ENCODE results near the gene HECTD3. TPM values are rescaled to one million over a fixed set of nuclear protein-coding genes. Genes with fewer than 3 reads are reported as not detected.
"Not testable (repeated sequence)": the region's sequence is repeated elsewhere in the genome, so short reads cannot be mapped to it uniquely, and the experiment has no call there.

Gene HECTD3
- total RNA-seq, 2 donors from 2014 or later = 23.2 to 29.5 TPM

DNA sequence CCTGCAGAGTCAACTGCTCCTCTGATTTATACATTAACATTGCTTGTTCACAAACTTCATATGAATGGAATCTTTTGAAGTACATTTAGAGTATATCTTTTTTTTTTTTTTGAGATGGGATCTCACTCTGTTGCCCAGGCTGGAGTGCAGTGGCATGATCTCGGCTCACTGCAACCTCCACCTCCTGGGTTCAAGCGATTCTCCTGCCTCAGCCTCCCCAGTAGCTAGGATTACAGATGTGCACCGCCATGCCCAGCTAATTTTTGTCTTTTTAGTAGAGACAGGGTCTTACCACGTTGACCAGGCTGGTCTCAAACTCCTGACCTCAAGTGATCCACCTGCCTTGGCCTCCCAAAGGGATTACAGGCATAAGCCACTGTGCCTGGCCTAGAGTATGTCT is 33.8 kb downstream of the HECTD3 start:
- not testable (repeated sequence) for H3K9me3 Mint-ChIP-seq

DNA sequence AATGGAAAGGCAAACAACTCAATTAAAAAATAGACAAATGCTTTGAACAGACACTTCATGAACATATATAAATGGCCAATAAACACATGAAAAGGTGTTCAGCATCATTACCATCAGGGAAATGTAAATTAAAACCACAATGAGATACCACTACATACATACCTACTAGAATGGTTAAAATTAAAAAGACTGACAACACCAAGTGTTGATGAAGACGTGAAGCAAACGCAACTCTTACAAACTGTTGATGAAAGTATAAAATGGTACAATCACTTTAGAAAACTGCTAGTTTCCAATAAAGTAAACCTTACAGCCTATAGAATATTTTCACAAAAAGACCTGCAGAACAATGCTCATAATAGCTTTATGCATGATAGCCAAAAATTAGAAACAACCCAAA is 34.9 kb downstream of the HECTD3 start:
- peaks cover 92% of the 10 kb centered on the region for H3K36me3 Mint-ChIP-seq (ENCODE audit: low read depth)
- H3K27ac Mint-ChIP-seq = no peak overlapping the region
- no peaks in the 10 kb centered on the region for H3K9me3 Mint-ChIP-seq

More for the DNA sequence above, 33.8 kb downstream of the HECTD3 start:
- H3K27me3 Mint-ChIP-seq; H3K4me1 Mint-ChIP-seq; H3K27ac Mint-ChIP-seq; ATAC-seq (replicated peaks); H3K4me3 Mint-ChIP-seq: not testable (repeated sequence)
- peaks cover 83% of the 10 kb centered on the region for H3K36me3 Mint-ChIP-seq (ENCODE audit: low read depth)

DNA sequence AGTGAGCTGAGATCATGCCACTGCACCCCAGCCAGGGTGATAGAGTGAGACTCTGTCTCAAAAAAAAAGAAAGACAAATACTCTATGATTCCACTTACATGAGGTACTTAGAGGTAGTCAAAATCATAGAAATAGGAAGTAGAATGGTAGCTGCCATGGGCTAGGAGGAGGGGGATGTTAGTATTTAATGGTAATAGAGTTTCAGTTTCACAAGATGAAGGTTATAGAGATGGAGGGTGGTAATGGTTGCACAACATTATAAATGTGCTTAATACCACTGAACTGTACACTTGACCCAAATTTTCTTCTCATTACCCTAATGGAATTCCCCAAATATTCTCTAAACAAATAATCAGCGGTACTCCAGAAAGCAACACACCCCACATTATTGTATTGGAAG is 37.5 kb downstream of the HECTD3 start:
- no peak for ATAC-seq (replicated peaks)
- H3K4me1 Mint-ChIP-seq = peaks cover 6% of the 10 kb centered on the region
- no peaks in the 10 kb centered on the region for H3K9me3 Mint-ChIP-seq
- H3K36me3 Mint-ChIP-seq (ENCODE audit: low read depth) = peaks cover 87% of the 10 kb centered on the region
- no peaks in the 10 kb centered on the region for H3K27me3 Mint-ChIP-seq
- H3K4me3 Mint-ChIP-seq = no peak overlapping the region
- peak overlapping the region; percentile 44 for H3K27ac Mint-ChIP-seq

More for the DNA sequence above, 34.9 kb downstream of the HECTD3 start:
- H3K4me1 Mint-ChIP-seq = peaks cover 6% of the 10 kb centered on the region
- H3K27me3 Mint-ChIP-seq = no peaks in the 10 kb centered on the region
- ATAC-seq (replicated peaks) = no peak
- H3K4me3 Mint-ChIP-seq = no peak overlapping the region

DNA sequence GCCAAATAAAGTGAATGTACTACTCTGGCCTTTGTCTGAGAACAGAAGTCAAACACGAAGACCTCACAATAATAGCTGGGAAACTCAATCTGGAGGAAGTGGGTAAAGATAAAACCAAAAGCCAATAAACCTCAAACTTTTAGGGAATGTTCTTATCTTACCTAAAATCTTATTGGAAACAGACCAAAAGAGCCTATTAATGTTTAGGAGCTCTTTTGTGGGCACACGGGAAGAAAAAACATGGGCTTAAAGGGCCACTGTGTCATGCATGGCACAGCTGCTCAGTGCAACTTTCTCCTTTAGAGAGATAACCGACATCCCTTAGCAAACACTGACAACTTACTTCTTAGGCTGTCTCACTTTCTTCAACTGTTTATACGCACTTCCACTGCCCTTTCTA is 40.8 kb downstream of the HECTD3 start:
- Mint-ChIP-seq H3K36me3 (ENCODE audit: low read depth) (peaks cover 76% of the 10 kb centered on the region), H3K4me3 (no peak overlapping the region), H3K4me1 (peaks cover 6% of the 10 kb centered on the region), H3K27me3 (no peaks in the 10 kb centered on the region), H3K9me3 (no peaks in the 10 kb centered on the region), H3K27ac (no peak overlapping the region)
- ATAC-seq (replicated peaks) = no peak

- no peak overlapping the region for H3K4me3 Mint-ChIP-seq
- no peaks in the 10 kb centered on the region for H3K27me3 Mint-ChIP-seq
- H3K36me3 Mint-ChIP-seq (ENCODE audit: low read depth) = peaks cover 53% of the 10 kb centered on the region
- H3K27ac Mint-ChIP-seq = no peak overlapping the region
- H3K4me1 Mint-ChIP-seq = peaks cover 5% of the 10 kb centered on the region
- no peaks in the 10 kb centered on the region for H3K9me3 Mint-ChIP-seq
- ATAC-seq (replicated peaks) = no peak
Measured at GRCh38 chr1:44964396-44964795, 46.7 kb downstream of the HECTD3 start.

- Mint-ChIP-seq H3K36me3 (ENCODE audit: low read depth) (peaks cover 50% of the 10 kb centered on the region), H3K9me3 (no peaks in the 10 kb centered on the region), H3K27ac (no peak overlapping the region), H3K27me3 (no peaks in the 10 kb centered on the region), H3K4me1 (peaks cover 5% of the 10 kb centered on the region), H3K4me3 (no peak overlapping the region)
- ATAC-seq (replicated peaks) = no peak
Measured at GRCh38 chr1:44962729-44963128, 48.4 kb downstream of the HECTD3 start.

DNA sequence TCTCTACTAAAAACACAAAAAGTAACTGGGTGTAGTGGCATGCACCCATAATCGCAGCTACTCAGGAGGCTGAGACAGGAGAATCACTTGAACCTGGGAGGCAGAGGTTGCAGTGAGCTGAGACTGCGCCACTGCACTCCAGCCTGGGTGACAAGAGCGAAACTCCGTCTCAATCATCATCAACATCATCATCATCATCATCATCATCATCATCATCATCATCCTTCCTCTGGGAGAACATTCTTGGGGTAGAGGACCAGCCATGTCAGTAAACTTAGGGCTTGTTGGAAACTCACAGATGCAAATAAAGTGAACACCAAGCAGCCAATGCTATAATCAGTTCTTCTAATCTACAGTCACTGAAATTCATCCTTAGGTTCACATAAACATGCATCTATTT is 49.1 kb downstream of the HECTD3 start:
- H3K9me3 Mint-ChIP-seq; ATAC-seq (replicated peaks); H3K4me1 Mint-ChIP-seq; H3K27ac Mint-ChIP-seq; H3K4me3 Mint-ChIP-seq; H3K27me3 Mint-ChIP-seq: not testable (repeated sequence)
- peaks cover 49% of the 10 kb centered on the region for H3K36me3 Mint-ChIP-seq (ENCODE audit: low read depth)

DNA sequence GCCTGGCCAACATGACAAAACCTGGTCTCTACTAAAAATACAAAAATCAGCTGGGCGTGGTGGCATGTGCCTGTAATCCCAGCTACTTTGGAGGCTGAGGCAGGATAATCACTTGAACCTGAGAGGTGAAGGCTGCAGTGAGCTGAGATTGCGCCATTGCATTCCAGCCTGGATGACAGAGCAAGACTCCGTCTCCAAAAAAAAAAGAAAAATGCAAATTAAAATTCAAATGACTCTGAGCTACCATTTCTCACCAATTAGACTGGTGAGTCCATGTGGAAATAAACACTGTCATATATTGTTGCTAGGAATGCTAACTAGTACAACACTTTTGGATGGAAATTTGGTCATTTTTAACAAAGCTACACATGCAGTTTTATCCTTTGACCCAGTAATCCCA is 53.6 kb downstream of the HECTD3 start:
- H3K9me3 Mint-ChIP-seq; H3K27ac Mint-ChIP-seq; H3K27me3 Mint-ChIP-seq; ATAC-seq (replicated peaks); H3K4me1 Mint-ChIP-seq; H3K4me3 Mint-ChIP-seq: not testable (repeated sequence)
- peaks cover 47% of the 10 kb centered on the region for H3K36me3 Mint-ChIP-seq (ENCODE audit: low read depth)

DNA sequence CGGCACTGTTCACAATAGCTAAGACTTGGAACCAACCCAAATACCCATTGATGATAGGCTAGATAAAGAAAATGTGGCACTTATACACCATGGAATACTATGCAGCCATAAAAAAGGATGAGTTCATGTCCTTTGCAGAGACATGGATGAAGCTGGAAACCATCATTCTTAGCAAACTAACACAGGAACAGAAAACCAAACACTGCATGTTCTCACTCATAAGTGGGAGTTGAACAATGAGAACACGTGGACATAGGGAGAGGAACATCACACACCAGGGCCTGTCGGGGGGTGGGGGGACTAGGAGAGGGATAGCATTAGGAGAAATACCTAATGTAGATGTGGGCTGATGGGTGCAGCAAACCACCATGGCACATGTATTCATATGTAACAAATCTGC is 55.0 kb downstream of the HECTD3 start:
- H3K36me3 Mint-ChIP-seq (ENCODE audit: low read depth) = peaks cover 41% of the 10 kb centered on the region
- H3K27me3 Mint-ChIP-seq; H3K27ac Mint-ChIP-seq; H3K4me3 Mint-ChIP-seq; H3K9me3 Mint-ChIP-seq; H3K4me1 Mint-ChIP-seq; ATAC-seq (replicated peaks): not testable (repeated sequence)

Other genes starting within 250 kb of the HECTD3 start
- gene RPS8, start 235.8 kb downstream of the HECTD3 start, total RNA-seq = 1,000 to 10,000 TPM; 2,475 to 3,183 TPM
- gene BEST4, start 223.2 kb downstream of the HECTD3 start, total RNA-seq = 1 to 10 TPM in 1 of 2 donors, under 1 TPM in 1; 0.97 to 2.0 TPM
- 10 to 100 TPM; 58.7 to 92.0 TPM for gene PLK3, start 210.9 kb downstream of the HECTD3 start, total RNA-seq
- gene DYNLT4, start 204.0 kb downstream of the HECTD3 start, total RNA-seq = 1 to 10 TPM in 1 of 2 donors, under 1 TPM in 1; 0.56 to 1.2 TPM
- gene BTBD19, start 202.8 kb downstream of the HECTD3 start, total RNA-seq = 10 to 100 TPM; 15.9 to 62.7 TPM
- gene PTCH2, start 168.1 kb downstream of the HECTD3 start, total RNA-seq = 1 to 10 TPM in 1 of 2 donors, under 1 TPM in 1; 0.64 to 1.1 TPM
- 10 to 100 TPM; 20.1 to 44.2 TPM for gene EIF2B3, start 24.7 kb downstream of the HECTD3 start, total RNA-seq
- 100 to 1,000 TPM in 1 of 2 donors, 10 to 100 TPM in 1; 81.7 to 134 TPM for gene UROD, start 930 bp upstream of the HECTD3 start, total RNA-seq
- 1 to 10 TPM in 1 of 2 donors, under 1 TPM in 1; 0.86 to 1.9 TPM for gene ZSWIM5, start 195.3 kb upstream of the HECTD3 start, total RNA-seq

Measured in activated T-helper 17 cell treated with anti-CD3 and anti-CD28 coated beads, Interleukin-2, amount 50 U/mL, for 72 hours (primary cell).